GM12875 (cell line): ENCODE measurements around the gene KCNJ11.
A peak's percentile ranks its signal among the peaks of the same experiment; 100 is the strongest.

Experiments
- H3K4me3 ChIP-seq: one replicate; pipeline ENCODE4 v1.5.1; 2011; ENCODE audit warnings: low read depth, low read length, control low read depth
- TF ChIP-seq, protein P1 (sequence below): IDR thresholded peaks from 2 replicates; pipeline ENCODE4 v1.5.1; 2011; ENCODE audit warnings: low read depth, mild to moderate bottlenecking, control low read depth, inconsistent platforms, low read length, moderate library complexity, borderline replicate concordance; ENCODE audit not compliant: insufficient read depth

Gene KCNJ11

DNA sequence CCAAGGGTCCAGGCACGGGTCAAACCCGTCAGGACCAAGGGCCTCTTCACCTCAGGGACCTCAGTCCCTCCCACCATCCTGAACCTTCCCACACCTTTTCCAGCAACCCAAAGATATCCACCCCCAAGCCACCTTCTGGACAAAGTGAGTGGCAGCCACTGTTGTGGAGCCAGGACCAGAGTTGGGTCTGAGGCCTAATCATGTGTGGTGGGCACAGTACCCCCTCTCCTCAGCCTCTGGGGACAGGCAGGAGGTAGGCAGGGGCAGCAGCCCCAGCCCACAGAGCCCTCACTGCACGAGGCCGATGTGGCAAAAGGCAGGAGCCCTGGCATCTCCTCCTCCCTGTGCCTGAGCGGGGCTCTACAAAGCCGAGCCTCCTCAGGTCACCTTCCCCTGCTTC lies 2.5 kb downstream of the KCNJ11 start:
- TF ChIP-seq, protein P1, sequence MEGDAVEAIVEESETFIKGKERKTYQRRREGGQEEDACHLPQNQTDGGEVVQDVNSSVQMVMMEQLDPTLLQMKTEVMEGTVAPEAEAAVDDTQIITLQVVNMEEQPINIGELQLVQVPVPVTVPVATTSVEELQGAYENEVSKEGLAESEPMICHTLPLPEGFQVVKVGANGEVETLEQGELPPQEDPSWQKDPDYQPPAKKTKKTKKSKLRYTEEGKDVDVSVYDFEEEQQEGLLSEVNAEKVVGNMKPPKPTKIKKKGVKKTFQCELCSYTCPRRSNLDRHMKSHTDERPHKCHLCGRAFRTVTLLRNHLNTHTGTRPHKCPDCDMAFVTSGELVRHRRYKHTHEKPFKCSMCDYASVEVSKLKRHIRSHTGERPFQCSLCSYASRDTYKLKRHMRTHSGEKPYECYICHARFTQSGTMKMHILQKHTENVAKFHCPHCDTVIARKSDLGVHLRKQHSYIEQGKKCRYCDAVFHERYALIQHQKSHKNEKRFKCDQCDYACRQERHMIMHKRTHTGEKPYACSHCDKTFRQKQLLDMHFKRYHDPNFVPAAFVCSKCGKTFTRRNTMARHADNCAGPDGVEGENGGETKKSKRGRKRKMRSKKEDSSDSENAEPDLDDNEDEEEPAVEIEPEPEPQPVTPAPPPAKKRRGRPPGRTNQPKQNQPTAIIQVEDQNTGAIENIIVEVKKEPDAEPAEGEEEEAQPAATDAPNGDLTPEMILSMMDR, result no peak
- H3K4me3 ChIP-seq, result no peak overlapping the region

DNA sequence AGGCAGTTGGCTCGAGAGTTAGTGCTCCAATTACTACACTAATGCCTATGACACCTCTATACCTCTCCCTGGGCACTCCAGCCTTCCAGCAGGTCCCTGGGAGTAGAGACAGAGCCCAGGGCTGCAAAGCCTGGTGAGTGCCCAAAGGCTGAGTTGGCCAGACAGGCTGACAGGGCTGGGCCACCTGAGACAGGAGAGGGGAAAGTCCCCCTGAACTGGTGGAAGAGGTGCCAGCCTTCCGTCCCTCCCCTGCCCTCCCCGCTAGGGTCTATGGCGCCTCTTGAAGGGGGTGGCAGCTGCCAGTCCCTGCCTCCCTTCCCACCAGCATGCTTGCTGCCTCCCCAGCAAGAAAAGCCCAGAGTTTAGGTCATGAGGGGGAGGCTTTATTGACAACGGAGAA lies 3.0 kb downstream of the KCNJ11 start:
- no peak overlapping the region for H3K4me3 ChIP-seq
- TF ChIP-seq, protein P1, result no peak

DNA sequence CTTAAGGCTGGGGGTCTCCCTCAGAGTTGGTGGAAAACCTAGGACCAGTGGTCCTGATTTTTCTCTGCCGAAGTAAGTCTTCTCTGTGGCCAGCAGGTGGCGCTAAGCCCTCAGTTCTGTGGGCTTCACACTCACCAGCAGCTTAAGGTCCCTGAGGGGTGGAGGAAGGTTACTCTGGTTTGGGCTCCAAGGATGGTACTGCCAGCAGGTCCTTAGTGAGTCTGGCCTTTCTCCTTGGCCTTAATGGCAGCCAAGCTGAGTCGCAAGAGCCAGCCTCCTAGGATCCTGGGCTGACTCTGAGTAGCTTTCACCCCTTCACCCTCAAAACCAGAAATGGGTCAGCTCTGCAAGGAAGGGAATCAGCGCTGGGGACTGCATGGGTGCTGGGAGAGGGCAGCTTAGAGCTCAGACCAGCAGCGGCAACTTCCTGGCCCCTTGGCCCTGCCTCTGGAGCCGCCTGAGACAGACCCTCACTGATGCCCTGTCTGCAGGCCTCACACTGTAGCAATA lies 4.4 kb downstream of the KCNJ11 start:
- H3K4me3 ChIP-seq, result no peak overlapping the region
- TF ChIP-seq, protein P1, result peak; percentile 86

DNA sequence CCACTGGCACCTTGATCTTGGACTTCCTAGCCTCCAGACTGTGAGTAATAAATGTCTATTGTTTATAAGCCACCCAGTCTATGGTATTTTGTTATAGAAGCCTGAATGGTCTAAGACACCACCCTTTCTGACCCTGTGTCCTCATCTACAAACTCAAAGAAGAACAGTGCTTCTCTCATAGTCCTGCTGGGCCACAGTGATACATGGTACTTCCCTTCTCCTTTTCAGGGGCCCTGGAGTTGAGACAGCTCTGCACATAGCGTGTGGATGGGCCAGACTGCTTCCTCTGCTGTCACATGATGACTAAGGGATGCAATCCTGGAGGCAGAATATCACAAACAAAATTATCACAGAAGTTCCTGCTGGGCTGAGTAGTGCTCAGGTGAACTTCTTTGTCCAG lies 5.0 kb downstream of the KCNJ11 start:
- TF ChIP-seq, protein P1, result no peak
- no peak overlapping the region for H3K4me3 ChIP-seq

DNA sequence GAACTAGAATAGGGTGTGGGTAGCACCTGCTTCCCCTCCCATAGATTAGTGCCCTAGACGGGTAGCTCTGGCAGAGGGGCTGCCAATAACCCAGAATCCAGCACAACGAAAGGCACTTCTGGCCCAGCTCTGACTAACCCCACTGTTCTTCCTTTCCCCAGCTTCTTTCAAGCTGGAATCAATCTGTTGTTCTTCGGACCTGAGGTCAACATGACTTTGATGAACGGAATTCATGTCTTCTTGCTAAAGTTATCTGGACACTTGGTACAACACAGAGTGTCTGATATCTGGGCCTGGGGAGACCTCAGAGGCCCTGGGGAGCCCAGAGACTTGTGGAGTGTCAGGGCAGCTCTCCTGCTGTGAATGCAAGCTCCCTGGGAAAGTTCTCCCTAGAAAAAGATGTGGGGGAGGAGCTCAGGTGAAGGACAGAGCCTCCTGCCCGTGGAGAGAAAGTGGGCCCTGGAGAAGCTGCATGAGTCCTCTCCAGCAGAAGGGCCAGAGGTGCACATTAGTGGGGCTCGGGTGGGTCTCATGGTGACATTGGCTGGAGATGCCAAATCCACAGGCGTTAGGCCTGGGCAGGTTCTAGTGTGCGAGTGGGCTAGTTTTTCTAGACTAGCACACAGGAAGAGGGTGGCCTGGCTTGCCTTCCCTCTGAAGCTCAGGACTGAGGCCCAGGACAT lies 6.3 kb downstream of the KCNJ11 start:
- no peak overlapping the region for H3K4me3 ChIP-seq
- TF ChIP-seq, protein P1, result no peak

DNA sequence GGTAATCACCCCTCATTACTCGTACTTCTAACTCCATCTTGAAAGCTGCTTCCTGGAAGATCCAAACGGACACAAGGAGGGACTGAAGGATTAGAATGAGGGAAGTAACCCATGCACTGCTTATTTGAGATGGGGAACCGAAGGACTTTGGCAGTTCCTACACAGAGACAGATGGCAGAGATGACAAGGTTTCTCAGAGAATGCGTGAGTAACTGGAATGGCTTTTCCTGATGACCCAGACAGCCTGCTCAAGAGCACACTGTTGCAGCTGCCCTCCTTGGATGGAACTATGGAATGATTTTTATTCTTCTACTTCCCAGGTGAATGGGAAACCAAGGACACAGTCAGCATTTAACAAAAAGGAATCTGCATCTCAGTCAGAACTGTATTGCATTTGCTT lies 7.3 kb downstream of the KCNJ11 start:
- no peak overlapping the region for H3K4me3 ChIP-seq
- TF ChIP-seq, protein P1, result no peak

DNA sequence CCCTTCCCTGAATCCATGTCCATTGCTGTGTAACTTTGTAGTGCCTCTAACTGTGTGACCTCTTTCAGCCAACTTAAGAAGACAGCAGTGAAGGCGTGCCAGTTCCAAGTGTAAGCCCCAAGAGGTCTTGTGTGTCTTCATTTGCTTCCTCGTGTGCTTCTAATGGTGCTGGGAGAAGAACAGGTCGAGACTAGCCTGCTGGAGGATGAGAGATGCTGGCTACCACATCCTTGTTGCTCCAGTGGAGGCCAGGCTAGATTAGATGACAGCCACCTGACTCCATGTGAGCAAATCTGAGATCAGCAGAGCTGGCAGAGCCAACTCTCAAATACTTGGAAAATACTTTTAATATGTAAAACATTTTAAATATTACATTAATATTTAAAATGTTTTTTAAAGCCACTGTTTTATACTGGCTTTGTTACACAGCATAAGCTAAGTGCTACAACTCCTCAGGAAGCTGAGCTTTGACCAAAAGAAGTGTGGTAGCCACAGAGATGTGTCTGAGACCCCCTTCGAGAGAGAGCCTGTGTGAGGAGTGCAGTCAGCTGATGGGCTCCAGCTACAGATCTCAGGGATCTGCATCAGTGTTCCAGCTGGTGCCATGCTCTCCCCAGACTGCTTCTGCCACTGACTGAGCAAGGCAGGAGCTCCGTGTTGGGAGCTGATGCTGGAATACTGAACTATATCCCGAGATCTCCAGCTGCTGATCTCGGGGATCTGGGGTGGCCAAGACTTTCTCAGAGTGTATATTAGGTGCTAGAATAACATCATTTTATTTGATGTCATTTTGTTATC lies 8.9 kb downstream of the KCNJ11 start:
- H3K4me3 ChIP-seq, result no peak overlapping the region
- TF ChIP-seq, protein P1, result no peak
